Prostate gland (tissue), 2 donors: ENCODE data around the gene MRTFB.

ENCODE experiments used
- POLR2A ChIP-seq: fragments of 450-650 bp; IDR thresholded peaks from one replicate; pipeline ENCODE4 v1.6.1; 2016; ENCODE audit warnings: antibody characterized with exemption, mild to moderate bottlenecking
- POLR2AphosphoS5 ChIP-seq: sonication (generic); formaldehyde crosslinking; IDR thresholded peaks from one replicate; pipeline ENCODE4 v1.6.1; 2017; ENCODE audit warnings: antibody characterized with exemption
- TF ChIP-seq, protein P1 (sequence below), 4 experiments: fragments of 200-600 bp in 2 of 4; fragments of 450-650 bp in 2 of 4; sonication (generic) in 2 of 4; IDR thresholded peaks; 1 replicate in 3 of 4; 2 replicates in 1 of 4; pipeline ENCODE4 v1.5.1; 2016 to 2019; ENCODE audit warnings: antibody characterized with exemption in 4 of 4, mild to moderate bottlenecking in 2 of 4, moderate library complexity in 2 of 4

- TF ChIP-seq, protein P1, sequence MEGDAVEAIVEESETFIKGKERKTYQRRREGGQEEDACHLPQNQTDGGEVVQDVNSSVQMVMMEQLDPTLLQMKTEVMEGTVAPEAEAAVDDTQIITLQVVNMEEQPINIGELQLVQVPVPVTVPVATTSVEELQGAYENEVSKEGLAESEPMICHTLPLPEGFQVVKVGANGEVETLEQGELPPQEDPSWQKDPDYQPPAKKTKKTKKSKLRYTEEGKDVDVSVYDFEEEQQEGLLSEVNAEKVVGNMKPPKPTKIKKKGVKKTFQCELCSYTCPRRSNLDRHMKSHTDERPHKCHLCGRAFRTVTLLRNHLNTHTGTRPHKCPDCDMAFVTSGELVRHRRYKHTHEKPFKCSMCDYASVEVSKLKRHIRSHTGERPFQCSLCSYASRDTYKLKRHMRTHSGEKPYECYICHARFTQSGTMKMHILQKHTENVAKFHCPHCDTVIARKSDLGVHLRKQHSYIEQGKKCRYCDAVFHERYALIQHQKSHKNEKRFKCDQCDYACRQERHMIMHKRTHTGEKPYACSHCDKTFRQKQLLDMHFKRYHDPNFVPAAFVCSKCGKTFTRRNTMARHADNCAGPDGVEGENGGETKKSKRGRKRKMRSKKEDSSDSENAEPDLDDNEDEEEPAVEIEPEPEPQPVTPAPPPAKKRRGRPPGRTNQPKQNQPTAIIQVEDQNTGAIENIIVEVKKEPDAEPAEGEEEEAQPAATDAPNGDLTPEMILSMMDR (IDR thresholded peaks at IDR 0.05): no peak
- TF ChIP-seq POLR2AphosphoS5: no peak
- no peak for TF ChIP-seq POLR2A
Observed at GRCh38 chr16:14199624-14200023, 128.5 kb downstream of the MRTFB start.
